Ramos (cell line): ENCODE measurements around the gene UBE2D3.

ENCODE experiments used
- in situ Hi-C: fragments of 300-500 bp; cut with MboI; formaldehyde crosslinking; loops from one replicate; pipeline ENCODE4 v1.14.3; 2022; ENCODE audit warnings: low sequenced_read_pairs; ENCODE audit not compliant: unreplicated experiment

UBE2D3 gene

GRCh38 chr4:102759831-102760644 is 67.3 kb downstream of the UBE2D3 start:
- in situ Hi-C loops = no loop called here

GRCh38 chr4:102758241-102759160 is 68.8 kb downstream of the UBE2D3 start:
- in situ Hi-C loops = no loop called here

GRCh38 chr4:102757681-102758080 is 69.7 kb downstream of the UBE2D3 start:
- in situ Hi-C loops = no loop called here

- in situ Hi-C loops = no loop called here
Observed at GRCh38 chr4:102754044-102754443, 73.3 kb downstream of the UBE2D3 start.

- in situ Hi-C loops = no loop called here
Observed at GRCh38 chr4:102751941-102752340, 75.4 kb downstream of the UBE2D3 start.
